ENCODE measurements around the gene GRP. TPM values are rescaled to one million over a fixed set of nuclear protein-coding genes. Genes with fewer than 3 reads are reported as not detected.

GRP gene
- total RNA-seq, 1 experiment from 2014 or later: not detected

- no peak overlapping the region for H2BK5ac ChIP-seq (ENCODE audit: insufficient read length, low read length)
- H3K9me3 ChIP-seq (ENCODE audit: control insufficient read depth, low read depth, low read length): no peaks in the 10 kb centered on the region
- no peak overlapping the region for H4K8ac ChIP-seq (replicated peaks; ENCODE audit: insufficient read length, low read depth, low read length)
- H3K4me2 ChIP-seq (ENCODE audit: insufficient read depth, insufficient read length, low read length): no peak overlapping the region
- Mint-ChIP-seq H3K9me3 (peaks cover 0 to 2% of the 10 kb centered on the region in 2 experiments; a peak in 2 of 5 replicates), H3K4me3 (no peak overlapping the region), H3K4me1 (peaks cover 2% of the 10 kb centered on the region in 2 experiments; a peak in 1 of 4 replicates), H3K27ac (no peak overlapping the region), H3K36me3 (ENCODE audit: insufficient read depth in 1 of 3, low read depth in 3 of 3) (no peaks in the 10 kb centered on the region), H3K27me3 (ENCODE audit: low read depth) (peaks cover 52% of the 10 kb centered on the region)
- no peak for TF ChIP-seq CTCF (conservative IDR thresholded peaks at IDR 0.05)
- no peak overlapping the region for H3K18ac ChIP-seq (ENCODE audit: insufficient read length, low read depth, low read length)
- no peak overlapping the region for H3K14ac ChIP-seq (ENCODE audit: insufficient read depth, low read length)
- H3K56ac ChIP-seq (ENCODE audit: insufficient read length, low read depth, low read length): no peak overlapping the region
- H2BK12ac ChIP-seq (ENCODE audit: insufficient read length, low read depth, low read length): no peak overlapping the region
- no peak overlapping the region for H2BK20ac ChIP-seq (ENCODE audit: low read depth, low read length, poor library complexity, severe bottlenecking)
- H3K4ac ChIP-seq (ENCODE audit: low read depth, low read length): no peak overlapping the region
- H2BK120ac ChIP-seq (ENCODE audit: low read depth, low read length, poor library complexity, severe bottlenecking): no peak overlapping the region
- no peaks in the 10 kb centered on the region for H3K23me2 ChIP-seq (ENCODE audit: insufficient read length, low read depth, low read length, poor library complexity, severe bottlenecking)
- no peak for DNase-seq
- H3K79me2 ChIP-seq (ENCODE audit: insufficient read depth, low read length): no peaks in the 10 kb centered on the region
- H3K4me1 ChIP-seq (ENCODE audit: insufficient read depth, low read length): no peaks in the 10 kb centered on the region
- H2AFZ ChIP-seq (ENCODE audit: low read length): no peak overlapping the region
- no CpG with 5 or more reads among the region's 2 CpGs for WGBS (ENCODE audit: extremely low coverage, insufficient read length, low lambda C conversion rate)
- no peak overlapping the region for H2BK15ac ChIP-seq (ENCODE audit: low read depth, low read length)
- H3K23ac ChIP-seq (ENCODE audit: insufficient read length, low read depth, low read length): no peak overlapping the region
- H2AK5ac ChIP-seq (ENCODE audit: insufficient read length, low read length): no peak overlapping the region
- H4K5ac ChIP-seq (ENCODE audit: insufficient read length, low read depth, low read length): no peak overlapping the region
- no peaks in the 10 kb centered on the region for H4K20me1 ChIP-seq (ENCODE audit: control insufficient read depth, insufficient read depth, insufficient read length)
- H3K9ac ChIP-seq (ENCODE audit: extremely low read depth, insufficient read length, low read length): no peak overlapping the region
- H4K91ac ChIP-seq (ENCODE audit: insufficient read length, low read depth, low read length): no peak overlapping the region
- H3K79me1 ChIP-seq (ENCODE audit: insufficient read depth, low read depth, low read length, poor library complexity, severe bottlenecking): no peaks in the 10 kb centered on the region
- no peak overlapping the region for H3T11ph ChIP-seq (ENCODE audit: low read length)
- no peak overlapping the region for H3K27ac ChIP-seq (ENCODE audit: insufficient read length, low read depth, low read length)
- H3K27me3 ChIP-seq (ENCODE audit: insufficient read depth, low read length): no peaks in the 10 kb centered on the region
Observed at GRCh38 chr18:59231877-59232276, 11.9 kb downstream of the GRP start.

Data from H9 (cell line).